Activated gamma-delta T cell treated with anti-CD3 and anti-CD28 coated beads, Interleukin-2, amount 50 U/mL, for 16 hours (primary cell): ENCODE measurements around the gene SLC6A4.
"Not testable (repeated sequence)": the region's sequence is repeated elsewhere in the genome, so short reads cannot be mapped to it uniquely, and the experiment has no call there.

Experiments used
- DNase-seq: peaks from one replicate; pipeline ENCODE4 v3.0.0-alpha.2; 2020; ENCODE audit warnings: low read depth

Gene SLC6A4

GRCh38 chr17:30238387-30239088 is 3.0 kb upstream of the SLC6A4 start:
- no peak for DNase-seq

GRCh38 chr17:30238003-30238344 is 2.5 kb upstream of the SLC6A4 start:
- no peak for DNase-seq

GRCh38 chr17:30237296-30238002 is 2.0 kb upstream of the SLC6A4 start:
- no peak for DNase-seq

- DNase-seq: no peak
Measured at GRCh38 chr17:30236766-30237165, 1.3 kb upstream of the SLC6A4 start.

DNA sequence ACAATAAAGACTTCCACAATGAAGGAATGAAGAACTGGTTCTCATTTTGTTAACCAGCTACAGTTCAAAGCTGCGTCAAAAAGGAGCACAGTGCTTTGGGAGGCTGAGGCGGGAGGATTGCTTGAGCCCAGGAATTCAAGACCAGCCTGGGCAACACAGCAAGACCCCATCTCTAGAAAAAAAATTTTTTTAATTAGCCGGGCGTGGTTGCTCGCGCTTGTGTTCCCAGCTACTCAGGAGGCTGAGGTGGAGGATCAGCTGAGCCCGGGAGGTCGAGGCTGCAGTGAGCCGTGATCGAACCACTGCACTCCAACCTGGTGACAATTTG is 764 bp upstream of the SLC6A4 start:
- DNase-seq: no peak

DNA sequence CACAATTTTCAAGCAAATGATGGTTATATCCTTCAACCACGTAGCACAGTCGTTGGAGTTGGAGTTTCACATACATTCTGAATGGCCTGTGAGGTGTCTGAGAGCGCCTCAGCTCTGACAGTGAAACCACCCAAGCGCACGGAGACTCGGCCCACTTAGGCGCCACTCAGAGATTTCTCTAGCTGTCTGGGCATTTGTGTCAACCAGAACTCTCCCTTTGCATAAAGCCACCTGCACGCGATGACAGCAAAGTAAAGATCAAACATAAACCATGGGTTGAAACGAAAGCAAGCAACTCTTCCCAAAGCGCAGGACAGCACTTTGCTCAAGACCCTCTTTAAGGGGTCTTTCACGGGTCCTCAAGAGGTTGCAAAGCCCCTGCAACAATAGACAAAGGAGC is 533 bp downstream of the SLC6A4 start:
- no peak for DNase-seq

- DNase-seq: no peak
Measured at GRCh38 chr17:30234296-30234695, 1.2 kb downstream of the SLC6A4 start.

- no peak for DNase-seq
Measured at GRCh38 chr17:30232824-30233427, 2.6 kb downstream of the SLC6A4 start.

DNA sequence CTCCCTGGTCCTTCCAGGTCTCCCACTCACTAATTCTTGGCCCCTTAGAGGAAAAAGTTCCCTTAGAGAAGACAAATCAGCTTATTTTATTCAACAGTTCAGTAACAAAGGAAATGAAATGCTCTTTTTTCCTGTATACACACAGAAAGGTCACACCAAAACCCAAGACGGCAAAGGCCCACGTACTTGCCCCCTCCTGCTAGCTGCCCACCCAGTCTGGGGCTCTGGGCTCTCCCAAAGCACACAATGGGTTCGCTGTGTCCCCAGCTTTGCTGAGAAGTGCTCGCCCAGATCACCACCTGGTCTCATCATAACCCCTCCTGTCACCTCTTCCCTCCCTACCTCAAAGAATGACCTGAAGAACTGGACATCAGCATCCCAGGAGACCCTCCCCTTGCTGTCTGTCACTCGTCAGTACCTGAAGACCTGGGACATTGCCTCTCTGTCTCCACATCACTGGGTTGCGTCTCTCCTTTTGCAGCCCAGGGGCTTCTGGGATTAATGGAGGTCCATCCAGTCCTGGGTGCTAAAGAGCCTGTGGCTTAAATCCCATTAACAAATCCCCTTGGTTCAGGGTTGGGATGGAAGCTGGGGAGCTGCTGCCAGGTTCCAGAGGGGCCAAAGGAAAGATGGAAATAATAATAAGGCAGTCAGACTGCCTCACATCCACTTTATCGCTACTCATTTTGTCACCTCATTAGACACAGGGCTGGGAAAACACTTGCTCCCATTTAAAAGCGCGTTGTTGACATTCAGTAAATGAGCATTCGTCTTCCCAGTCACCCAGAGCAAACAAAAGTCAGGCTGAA is 3.3 kb downstream of the SLC6A4 start:
- no peak for DNase-seq

GRCh38 chr17:30230596-30231125 is 4.8 kb downstream of the SLC6A4 start:
- no peak for DNase-seq

GRCh38 chr17:30230009-30230408 is 5.5 kb downstream of the SLC6A4 start:
- DNase-seq: not testable (repeated sequence)

DNA sequence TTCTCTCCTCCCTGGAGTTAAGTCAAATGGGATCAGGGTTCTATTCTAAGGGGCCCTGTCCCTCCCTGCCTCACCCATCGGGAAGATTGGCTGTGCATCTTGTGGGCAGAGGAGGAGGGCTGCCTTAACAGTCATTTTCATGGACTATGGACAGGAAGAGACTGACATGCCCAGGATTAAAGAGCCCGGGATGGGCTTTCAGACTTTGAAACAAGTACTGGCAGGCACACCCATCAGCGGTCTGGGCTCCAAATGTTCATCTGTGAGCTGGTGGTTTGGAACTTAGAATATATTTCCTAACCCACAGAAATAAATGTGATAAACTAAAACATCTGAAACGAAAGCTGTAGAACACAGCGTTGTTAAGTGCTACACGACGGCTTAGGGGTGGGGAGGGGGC is 6.5 kb downstream of the SLC6A4 start:
- no peak for DNase-seq

DNA sequence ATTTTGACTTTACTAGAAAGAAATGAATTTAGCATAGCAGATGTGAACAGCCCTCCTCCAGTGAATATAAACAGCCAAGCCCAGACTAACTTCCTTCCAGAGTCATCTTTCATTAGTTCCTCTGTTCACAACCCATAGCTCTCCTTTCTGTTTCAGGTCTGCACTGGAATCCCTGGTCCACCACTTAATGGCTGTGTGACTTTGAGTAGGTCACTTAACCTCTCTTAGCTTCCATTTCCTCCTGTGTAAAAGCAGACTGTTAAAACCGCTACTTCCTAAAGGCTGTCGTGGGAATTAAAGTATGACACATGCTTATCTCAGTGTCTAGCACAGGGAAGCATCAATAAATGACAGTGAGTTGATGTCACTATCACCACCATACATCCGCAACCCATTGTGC is 7.5 kb downstream of the SLC6A4 start:
- no peak for DNase-seq

DNA sequence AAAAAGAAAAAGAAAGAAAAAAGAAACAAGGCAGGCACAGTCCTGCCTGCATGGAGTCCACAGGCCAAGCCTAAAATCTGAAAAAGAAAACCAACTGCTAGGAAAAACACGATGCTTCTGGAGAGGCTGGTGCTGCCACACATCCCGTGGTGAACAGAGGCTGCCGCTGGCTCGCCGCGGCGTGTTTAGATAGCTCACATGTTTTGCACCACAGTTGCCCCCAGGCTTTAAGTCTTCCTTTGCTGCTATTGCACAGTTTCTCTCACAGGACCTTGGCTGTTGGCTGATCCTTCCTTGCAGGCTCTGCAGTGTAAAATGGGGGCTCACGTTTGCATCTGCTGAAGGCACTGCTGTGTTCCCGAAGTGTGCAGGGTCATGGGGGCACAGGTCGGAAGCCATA is 8.6 kb downstream of the SLC6A4 start:
- DNase-seq: no peak

DNA sequence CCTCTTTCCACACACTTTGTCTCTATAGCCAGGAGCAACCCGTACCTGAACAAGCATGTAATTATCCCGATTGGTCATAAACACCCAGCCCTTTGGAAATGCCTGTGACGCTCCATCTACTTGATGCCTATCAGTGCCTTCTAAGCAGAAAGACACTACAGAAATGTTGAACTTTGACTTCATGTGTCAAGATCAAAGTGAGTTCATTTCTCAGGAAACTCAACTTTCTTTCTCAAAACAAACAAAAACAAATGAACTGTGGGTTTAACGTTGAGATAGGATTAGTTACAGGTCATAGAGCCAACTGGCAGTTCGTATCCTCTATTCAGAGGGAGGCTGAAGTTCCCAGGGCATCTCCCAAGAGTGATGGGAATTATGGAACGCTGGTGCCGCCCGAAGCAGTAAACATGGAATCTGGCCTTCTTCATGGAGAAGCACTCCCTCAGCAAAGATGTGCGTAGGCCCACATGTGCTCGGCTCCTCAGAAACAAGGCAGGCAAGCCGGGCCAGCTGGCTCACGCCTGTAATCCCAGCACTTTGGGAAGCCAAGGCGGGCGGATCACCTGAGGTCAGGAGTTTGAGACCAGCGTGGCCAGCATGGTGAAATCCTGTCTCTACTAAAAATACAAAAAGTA is 9.5 kb downstream of the SLC6A4 start:
- DNase-seq: no peak

DNA sequence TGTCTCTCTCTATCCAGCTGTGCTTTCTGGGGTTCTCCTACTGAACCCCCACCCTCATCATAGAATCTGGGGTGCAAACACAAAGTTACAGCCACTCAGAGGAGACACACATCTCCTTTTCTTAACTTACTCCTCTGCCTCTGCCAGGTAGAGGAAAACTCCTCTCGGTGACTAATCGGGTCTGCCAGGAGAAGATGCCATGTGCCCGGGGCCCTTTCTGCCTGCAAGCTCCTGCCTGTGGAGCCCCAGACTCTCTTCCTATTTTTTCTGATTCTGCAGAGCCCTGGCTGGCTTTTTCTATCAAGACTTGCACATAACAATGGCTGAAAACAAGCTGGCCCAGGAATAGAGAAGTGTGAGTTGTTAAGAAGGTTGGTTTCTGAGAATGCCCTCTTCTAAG is 10.4 kb downstream of the SLC6A4 start:
- DNase-seq: no peak

- DNase-seq: no peak
Measured at GRCh38 chr17:30224419-30224960, 11.0 kb downstream of the SLC6A4 start.

GRCh38 chr17:30222721-30223175 is 12.7 kb downstream of the SLC6A4 start:
- DNase-seq: no peak

- no peak for DNase-seq
Measured at GRCh38 chr17:30222251-30222650, 13.2 kb downstream of the SLC6A4 start.

- DNase-seq: no peak
Measured at GRCh38 chr17:30221346-30221745, 14.2 kb downstream of the SLC6A4 start.

DNA sequence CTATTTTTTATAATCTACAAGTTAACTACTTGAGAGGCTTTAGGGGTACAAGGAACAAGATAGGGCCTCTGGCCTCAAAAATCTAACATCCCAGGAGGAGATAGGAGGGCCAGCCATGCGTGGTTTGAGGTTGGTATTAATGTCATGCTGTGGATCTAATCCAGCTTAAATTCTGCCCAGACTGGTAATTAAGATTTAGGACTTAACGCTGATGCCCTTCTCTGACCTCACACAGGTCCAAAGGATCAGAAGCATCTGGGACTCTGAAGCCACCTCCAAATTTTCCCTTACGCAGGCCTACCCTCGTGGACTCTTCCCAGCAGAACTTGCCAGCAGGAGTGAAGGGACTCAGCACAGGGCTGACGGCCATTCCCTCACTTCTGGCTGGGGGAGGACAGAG is 15.1 kb downstream of the SLC6A4 start:
- DNase-seq: no peak

DNA sequence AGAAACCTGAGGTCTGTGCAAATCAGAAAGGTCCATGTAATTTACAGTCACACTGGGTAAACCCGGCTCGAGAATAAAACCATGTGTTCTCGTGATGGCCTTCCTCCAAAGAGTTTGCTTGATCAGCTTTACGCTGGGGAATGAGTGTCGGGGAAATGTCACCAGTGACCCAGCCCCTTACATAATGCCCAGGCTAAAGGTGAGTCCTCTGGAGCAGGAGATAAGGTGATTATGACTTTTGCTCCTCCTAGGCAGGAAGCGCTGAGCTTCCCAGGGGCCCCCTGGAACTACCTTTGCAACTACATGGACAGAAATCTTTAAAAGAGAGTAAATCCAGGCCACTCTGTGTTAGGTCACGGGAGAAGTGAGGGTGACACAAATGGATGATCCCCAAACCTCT is 15.7 kb downstream of the SLC6A4 start:
- DNase-seq: no peak
